ENCODE measurements around the gene SEC24B.

SEC24B gene

DNA sequence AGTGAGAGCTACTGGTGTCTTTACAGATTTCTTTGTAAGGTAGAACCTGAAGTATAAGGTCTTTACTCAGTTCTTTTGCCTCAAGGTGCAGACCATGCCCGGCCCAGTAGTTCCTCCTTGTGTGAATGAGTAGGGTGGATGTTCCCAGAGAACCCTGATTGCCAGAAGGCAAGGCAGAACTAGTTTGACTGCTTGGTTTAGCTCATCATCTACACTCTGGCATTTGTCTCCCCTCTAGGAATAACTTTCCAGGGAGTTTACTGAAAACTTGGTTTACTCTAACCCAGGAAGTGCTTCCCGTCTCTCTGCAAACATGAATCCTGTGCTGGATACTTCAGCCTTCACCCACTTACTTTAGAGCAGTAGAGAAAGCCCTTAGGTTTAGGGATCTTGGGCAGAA is 155.5 kb downstream of the SEC24B start:
- no peaks in the 10 kb centered on the region for H3K36me3 ChIP-seq (replicated peaks)
- H3K27ac ChIP-seq = no peak overlapping the region
- H3K4me3 ChIP-seq (ENCODE audit: low read depth, low read length) = no peak overlapping the region
- TF ChIP-seq, protein P1, sequence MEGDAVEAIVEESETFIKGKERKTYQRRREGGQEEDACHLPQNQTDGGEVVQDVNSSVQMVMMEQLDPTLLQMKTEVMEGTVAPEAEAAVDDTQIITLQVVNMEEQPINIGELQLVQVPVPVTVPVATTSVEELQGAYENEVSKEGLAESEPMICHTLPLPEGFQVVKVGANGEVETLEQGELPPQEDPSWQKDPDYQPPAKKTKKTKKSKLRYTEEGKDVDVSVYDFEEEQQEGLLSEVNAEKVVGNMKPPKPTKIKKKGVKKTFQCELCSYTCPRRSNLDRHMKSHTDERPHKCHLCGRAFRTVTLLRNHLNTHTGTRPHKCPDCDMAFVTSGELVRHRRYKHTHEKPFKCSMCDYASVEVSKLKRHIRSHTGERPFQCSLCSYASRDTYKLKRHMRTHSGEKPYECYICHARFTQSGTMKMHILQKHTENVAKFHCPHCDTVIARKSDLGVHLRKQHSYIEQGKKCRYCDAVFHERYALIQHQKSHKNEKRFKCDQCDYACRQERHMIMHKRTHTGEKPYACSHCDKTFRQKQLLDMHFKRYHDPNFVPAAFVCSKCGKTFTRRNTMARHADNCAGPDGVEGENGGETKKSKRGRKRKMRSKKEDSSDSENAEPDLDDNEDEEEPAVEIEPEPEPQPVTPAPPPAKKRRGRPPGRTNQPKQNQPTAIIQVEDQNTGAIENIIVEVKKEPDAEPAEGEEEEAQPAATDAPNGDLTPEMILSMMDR (IDR thresholded peaks at IDR 0.05; ENCODE audit: low read depth, low read length, missing control alignments) = no peak
- in situ Hi-C loops (cut with HindIII; ENCODE audit: low pct_ligation_motif_present, low sequenced_read_pairs) = no loop called here
- no peaks in the 10 kb centered on the region for H3K27me3 ChIP-seq (replicated peaks)
- no peak for DNase-seq

DNA sequence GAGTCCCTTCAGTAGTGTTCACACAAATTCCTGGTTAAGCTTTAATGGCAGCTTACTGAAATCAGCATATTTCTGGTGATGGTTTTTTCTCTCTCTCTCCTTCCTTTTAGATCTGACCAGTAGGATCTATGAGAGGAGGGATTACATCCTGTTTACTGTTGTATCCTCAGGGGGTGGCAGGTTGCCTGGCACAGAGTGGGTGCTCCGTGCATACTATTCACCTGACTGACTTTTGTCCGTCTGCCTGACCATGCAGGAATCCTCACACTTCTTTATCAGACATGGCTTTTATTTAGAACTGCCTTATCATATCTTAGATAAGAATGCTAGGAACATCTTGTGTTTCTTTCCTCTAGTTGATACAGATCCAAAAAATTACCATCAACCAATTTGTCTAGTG is 156.0 kb downstream of the SEC24B start:
- in situ Hi-C loops (cut with HindIII; ENCODE audit: low pct_ligation_motif_present, low sequenced_read_pairs) = no loop called here
- no peak overlapping the region for H3K27ac ChIP-seq
- no peaks in the 10 kb centered on the region for H3K36me3 ChIP-seq (replicated peaks)
- TF ChIP-seq, protein P1 (IDR thresholded peaks at IDR 0.05; ENCODE audit: low read depth, low read length, missing control alignments) = no peak
- DNase-seq = no peak
- no peaks in the 10 kb centered on the region for H3K27me3 ChIP-seq (replicated peaks)
- H3K4me3 ChIP-seq (ENCODE audit: low read depth, low read length) = no peak overlapping the region
